Progenitor cell of endocrine pancreas (in vitro differentiated cells): Measurements from ENCODE around the gene SEMA3C. TPM values are rescaled to one million over a fixed set of nuclear protein-coding genes. Genes with fewer than 3 reads are reported as not detected.

Experiments used
- DNase-seq: peaks from one replicate; pipeline ENCODE4 v3.0.0; 2021; ENCODE audit warnings: low spot score; ENCODE audit not compliant: unreplicated experiment
- H3K27ac Mint-ChIP-seq: 2 replicates; pipeline ENCODE4 v1.8.0; 2021; ENCODE audit warnings: mild to moderate bottlenecking, moderate library complexity, mixed read lengths
- H3K27me3 Mint-ChIP-seq: 2 replicates; pipeline ENCODE4 v1.8.0; 2021; ENCODE audit warnings: mixed read lengths
- H3K36me3 Mint-ChIP-seq: 2 replicates; pipeline ENCODE4 v1.8.0; 2022; ENCODE audit warnings: mixed read lengths; ENCODE audit not compliant: insufficient read depth
- H3K4me1 Mint-ChIP-seq: 2 replicates; pipeline ENCODE4 v1.8.0; 2021; ENCODE audit warnings: low read depth, mixed read lengths
- H3K4me3 Mint-ChIP-seq: 2 replicates; pipeline ENCODE4 v1.8.0; 2021; ENCODE audit warnings: low read depth, mild to moderate bottlenecking, moderate library complexity, mixed read lengths
- H3K9me3 Mint-ChIP-seq: 2 replicates; pipeline ENCODE4 v1.8.0; 2021; ENCODE audit warnings: low read depth, mixed read lengths
- total RNA-seq: library from RNA; stranded (reverse); gene quantifications from 2 replicates; pipeline ENCODE4 v1.2.1, GENCODE V29; 2021
- TF ChIP-seq, protein P1 (sequence below): fragments of 200-600 bp; sonication (generic); IDR thresholded peaks from one replicate; pipeline ENCODE4 v1.5.0; 2021; ENCODE audit warnings: antibody characterized with exemption, mild to moderate bottlenecking; ENCODE audit not compliant: unreplicated experiment

Gene SEMA3C
- total RNA-seq, 1 donor from 2014 or later: 136 TPM

GRCh38 chr7:80876894-80877414 is 41.9 kb downstream of the SEMA3C start:
- Mint-ChIP-seq H3K4me1 (peaks cover 30% of the 10 kb centered on the region), H3K36me3 (peaks cover 39% of the 10 kb centered on the region), H3K27me3 (no peaks in the 10 kb centered on the region), H3K27ac (peak overlapping the region; percentile 30), H3K9me3 (no peaks in the 10 kb centered on the region), H3K4me3 (no peak overlapping the region)
- TF ChIP-seq, protein P1, sequence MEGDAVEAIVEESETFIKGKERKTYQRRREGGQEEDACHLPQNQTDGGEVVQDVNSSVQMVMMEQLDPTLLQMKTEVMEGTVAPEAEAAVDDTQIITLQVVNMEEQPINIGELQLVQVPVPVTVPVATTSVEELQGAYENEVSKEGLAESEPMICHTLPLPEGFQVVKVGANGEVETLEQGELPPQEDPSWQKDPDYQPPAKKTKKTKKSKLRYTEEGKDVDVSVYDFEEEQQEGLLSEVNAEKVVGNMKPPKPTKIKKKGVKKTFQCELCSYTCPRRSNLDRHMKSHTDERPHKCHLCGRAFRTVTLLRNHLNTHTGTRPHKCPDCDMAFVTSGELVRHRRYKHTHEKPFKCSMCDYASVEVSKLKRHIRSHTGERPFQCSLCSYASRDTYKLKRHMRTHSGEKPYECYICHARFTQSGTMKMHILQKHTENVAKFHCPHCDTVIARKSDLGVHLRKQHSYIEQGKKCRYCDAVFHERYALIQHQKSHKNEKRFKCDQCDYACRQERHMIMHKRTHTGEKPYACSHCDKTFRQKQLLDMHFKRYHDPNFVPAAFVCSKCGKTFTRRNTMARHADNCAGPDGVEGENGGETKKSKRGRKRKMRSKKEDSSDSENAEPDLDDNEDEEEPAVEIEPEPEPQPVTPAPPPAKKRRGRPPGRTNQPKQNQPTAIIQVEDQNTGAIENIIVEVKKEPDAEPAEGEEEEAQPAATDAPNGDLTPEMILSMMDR: no peak
- DNase-seq: no peak

DNA sequence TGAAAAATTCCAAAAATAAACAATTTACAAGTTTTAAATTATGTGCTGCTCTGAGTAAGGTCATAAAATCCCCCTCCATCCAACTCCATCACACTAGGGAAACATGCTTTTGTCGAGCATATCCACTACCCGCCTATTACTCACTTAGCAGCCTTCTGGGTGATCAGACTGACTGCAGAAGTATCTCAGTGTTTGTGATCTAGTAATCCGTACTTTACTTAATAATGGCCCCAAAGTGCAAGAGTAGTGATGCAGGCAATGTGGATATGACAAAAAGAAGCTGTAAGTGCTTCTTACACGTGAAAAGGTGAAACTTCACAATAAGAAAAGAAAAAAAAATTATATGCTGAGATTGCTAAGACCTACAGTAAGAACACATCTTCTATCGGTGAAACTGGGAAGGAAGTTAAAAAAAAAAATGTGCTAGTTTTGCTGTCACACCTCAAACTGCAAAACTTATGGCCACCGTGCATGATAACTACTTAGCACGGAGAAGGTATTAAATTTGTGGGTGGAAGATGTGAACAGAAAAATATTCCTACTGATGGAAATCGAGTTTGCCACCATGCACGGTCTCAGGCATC is 43.2 kb downstream of the SEMA3C start:
- H3K9me3 Mint-ChIP-seq: no peaks in the 10 kb centered on the region
- H3K27me3 Mint-ChIP-seq: no peaks in the 10 kb centered on the region
- H3K36me3 Mint-ChIP-seq: peaks cover 34% of the 10 kb centered on the region
- no peak overlapping the region for H3K4me3 Mint-ChIP-seq
- peaks cover 32% of the 10 kb centered on the region for H3K4me1 Mint-ChIP-seq
- TF ChIP-seq, protein P1: no peak
- H3K27ac Mint-ChIP-seq: no peak overlapping the region
- no peak for DNase-seq

DNA sequence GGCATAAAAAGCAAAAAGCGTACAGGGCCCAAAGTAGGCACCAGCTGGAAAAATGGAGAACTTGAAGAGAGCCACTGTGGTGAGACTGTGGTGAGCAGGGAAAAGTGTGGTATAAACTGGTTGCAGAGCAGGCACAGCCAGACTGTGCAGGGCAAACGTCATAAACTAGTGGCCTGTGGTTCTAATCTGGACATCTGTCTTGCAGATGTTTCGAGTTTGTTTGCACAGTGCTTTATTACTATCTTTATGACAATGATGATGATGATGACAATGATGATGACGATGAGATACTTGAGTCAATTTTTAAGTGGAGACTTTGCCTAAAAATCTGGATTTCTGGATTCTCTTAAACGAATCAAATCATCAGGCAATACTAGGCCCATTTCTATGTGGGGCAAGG is 45.7 kb downstream of the SEMA3C start:
- no peak overlapping the region for H3K4me3 Mint-ChIP-seq
- peaks cover 21% of the 10 kb centered on the region for H3K36me3 Mint-ChIP-seq
- no peaks in the 10 kb centered on the region for H3K9me3 Mint-ChIP-seq
- H3K27ac Mint-ChIP-seq: no peak overlapping the region
- peaks cover 46% of the 10 kb centered on the region for H3K4me1 Mint-ChIP-seq
- H3K27me3 Mint-ChIP-seq: no peaks in the 10 kb centered on the region
- no peak for DNase-seq
- TF ChIP-seq, protein P1: no peak

DNA sequence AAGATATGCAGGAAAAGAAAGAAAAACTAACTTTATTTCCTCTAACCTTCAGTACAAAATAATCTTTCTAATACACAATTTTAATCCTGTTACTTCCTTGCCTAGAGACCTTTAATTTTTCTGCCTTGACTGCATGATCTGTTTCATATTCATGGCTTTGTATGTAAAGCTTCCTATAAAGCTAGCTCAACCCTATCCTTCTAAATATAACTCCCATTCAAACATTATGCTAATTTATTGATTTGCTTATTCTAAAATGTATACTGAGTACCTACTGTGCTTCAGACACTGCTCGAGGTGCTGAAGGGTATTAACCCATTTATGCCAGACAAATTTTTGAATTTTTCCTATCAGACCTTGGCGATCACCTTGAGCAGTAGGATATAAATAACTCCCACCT is 47.6 kb downstream of the SEMA3C start:
- Mint-ChIP-seq H3K27ac (no peak overlapping the region), H3K4me3 (no peak overlapping the region), H3K9me3 (no peaks in the 10 kb centered on the region), H3K27me3 (no peaks in the 10 kb centered on the region), H3K36me3 (peaks cover 22% of the 10 kb centered on the region), H3K4me1 (peaks cover 37% of the 10 kb centered on the region)
- TF ChIP-seq, protein P1: no peak
- no peak for DNase-seq

DNA sequence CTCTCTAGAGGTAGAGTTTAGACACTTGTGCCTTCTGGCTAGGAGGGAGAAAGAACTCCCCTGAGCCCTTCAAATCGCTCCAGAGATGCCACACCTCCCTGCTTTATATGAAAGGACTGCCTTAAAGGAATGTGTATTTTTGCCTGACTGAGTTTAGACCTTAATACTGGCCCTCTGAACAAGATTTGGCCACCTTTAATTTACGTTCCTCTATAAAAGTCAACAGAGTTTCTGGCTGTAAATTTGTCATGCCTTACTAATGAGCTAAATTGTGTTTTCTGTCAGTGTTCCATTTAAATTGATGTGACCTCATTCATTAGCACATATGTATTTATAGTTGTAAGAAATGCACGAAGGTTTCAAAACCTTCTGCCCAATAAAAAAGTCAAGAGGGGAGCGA is 48.0 kb downstream of the SEMA3C start:
- no peaks in the 10 kb centered on the region for H3K9me3 Mint-ChIP-seq
- H3K27me3 Mint-ChIP-seq: no peaks in the 10 kb centered on the region
- DNase-seq: no peak
- H3K27ac Mint-ChIP-seq: no peak overlapping the region
- H3K4me1 Mint-ChIP-seq: peaks cover 37% of the 10 kb centered on the region
- H3K4me3 Mint-ChIP-seq: no peak overlapping the region
- peaks cover 22% of the 10 kb centered on the region for H3K36me3 Mint-ChIP-seq
- TF ChIP-seq, protein P1: no peak
